Nephron progenitor cell (in vitro differentiated cells): ENCODE measurements around the gene SUFU.

Source experiments
- DNase-seq: peaks from one replicate; pipeline ENCODE4 v3.0.0; 2021
- H3K27ac Mint-ChIP-seq: 2 replicates; pipeline ENCODE4 v1.8.0; 2021; ENCODE audit warnings: mild to moderate bottlenecking, moderate library complexity, mixed read lengths
- H3K27me3 Mint-ChIP-seq: 2 replicates; pipeline ENCODE4 v1.8.0; 2021; ENCODE audit warnings: mild to moderate bottlenecking, low read depth, mixed read lengths; ENCODE audit not compliant: poor library complexity
- H3K36me3 Mint-ChIP-seq: 2 replicates; pipeline ENCODE4 v1.8.0; 2021; ENCODE audit warnings: low read depth, mixed read lengths
- H3K4me1 Mint-ChIP-seq: 2 replicates; pipeline ENCODE4 v1.8.0; 2021; ENCODE audit warnings: mixed read lengths
- H3K4me3 Mint-ChIP-seq: 2 replicates; pipeline ENCODE4 v1.8.0; 2021; ENCODE audit warnings: mild to moderate bottlenecking, moderate library complexity, mixed read lengths
- H3K9me3 Mint-ChIP-seq: 2 replicates; pipeline ENCODE4 v1.8.0; 2021; ENCODE audit warnings: mild to moderate bottlenecking, moderate library complexity, mixed read lengths
- TF ChIP-seq, protein P1 (sequence below): fragments of 200-600 bp; sonication (generic); IDR thresholded peaks from 2 replicates; pipeline ENCODE4 v1.5.0; 2021; ENCODE audit warnings: antibody characterized with exemption

Gene SUFU

DNA sequence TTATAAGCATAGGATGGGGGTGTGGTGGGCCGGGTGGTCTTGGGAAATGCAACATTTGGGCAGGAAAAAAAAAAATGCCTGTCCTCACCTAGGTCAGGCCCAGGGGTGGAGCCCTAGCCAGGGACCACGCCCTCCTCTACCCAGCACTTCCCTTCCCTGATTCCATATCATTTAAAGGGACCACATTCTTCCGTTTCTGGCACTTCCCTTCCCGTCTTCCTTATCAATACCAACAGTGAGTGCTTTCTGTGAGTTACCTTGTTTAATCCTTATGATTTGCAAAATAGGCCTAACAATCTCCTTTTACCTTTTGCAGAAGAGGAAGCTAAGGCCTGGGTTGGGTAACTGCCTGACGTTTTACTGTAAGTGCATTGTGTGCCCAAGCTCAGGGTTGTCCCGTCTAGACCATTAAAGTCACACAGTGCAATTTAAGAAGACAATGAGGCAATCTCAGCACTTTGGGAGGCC lies 35.8 kb upstream of the SUFU start:
- TF ChIP-seq, protein P1, sequence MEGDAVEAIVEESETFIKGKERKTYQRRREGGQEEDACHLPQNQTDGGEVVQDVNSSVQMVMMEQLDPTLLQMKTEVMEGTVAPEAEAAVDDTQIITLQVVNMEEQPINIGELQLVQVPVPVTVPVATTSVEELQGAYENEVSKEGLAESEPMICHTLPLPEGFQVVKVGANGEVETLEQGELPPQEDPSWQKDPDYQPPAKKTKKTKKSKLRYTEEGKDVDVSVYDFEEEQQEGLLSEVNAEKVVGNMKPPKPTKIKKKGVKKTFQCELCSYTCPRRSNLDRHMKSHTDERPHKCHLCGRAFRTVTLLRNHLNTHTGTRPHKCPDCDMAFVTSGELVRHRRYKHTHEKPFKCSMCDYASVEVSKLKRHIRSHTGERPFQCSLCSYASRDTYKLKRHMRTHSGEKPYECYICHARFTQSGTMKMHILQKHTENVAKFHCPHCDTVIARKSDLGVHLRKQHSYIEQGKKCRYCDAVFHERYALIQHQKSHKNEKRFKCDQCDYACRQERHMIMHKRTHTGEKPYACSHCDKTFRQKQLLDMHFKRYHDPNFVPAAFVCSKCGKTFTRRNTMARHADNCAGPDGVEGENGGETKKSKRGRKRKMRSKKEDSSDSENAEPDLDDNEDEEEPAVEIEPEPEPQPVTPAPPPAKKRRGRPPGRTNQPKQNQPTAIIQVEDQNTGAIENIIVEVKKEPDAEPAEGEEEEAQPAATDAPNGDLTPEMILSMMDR: no peak
- Mint-ChIP-seq H3K4me1 (peaks cover 14% of the 10 kb centered on the region), H3K36me3 (no peaks in the 10 kb centered on the region), H3K27me3 (peaks cover 15% of the 10 kb centered on the region), H3K9me3 (no peaks in the 10 kb centered on the region), H3K27ac (peak overlapping the region; percentile 32), H3K4me3 (no peak overlapping the region)
- DNase-seq: no peak

DNA sequence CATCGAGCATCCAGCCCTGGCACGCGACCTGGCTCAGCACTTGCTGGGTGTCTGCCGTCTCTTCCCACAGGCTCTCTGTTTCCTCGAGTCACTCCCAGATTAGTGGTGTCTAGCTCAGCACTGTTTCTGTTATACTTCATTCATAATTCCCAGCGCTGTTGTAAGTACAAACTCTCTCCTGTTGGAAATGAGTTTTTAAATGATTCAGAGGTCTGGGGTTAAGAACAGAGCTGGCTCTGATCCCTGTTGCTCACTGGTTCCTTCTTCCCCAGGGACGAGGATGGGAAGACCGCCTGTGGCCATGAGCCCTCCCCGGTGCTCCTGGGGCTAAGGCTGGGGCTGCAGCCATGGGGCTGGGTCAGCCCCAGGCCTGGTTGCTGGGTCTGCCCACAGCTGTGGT lies 35.1 kb upstream of the SUFU start:
- H3K27me3 Mint-ChIP-seq: peaks cover 8% of the 10 kb centered on the region
- no peaks in the 10 kb centered on the region for H3K36me3 Mint-ChIP-seq
- TF ChIP-seq, protein P1: no peak
- no peak overlapping the region for H3K27ac Mint-ChIP-seq
- H3K4me1 Mint-ChIP-seq: peaks cover 8% of the 10 kb centered on the region
- DNase-seq: no peak
- H3K4me3 Mint-ChIP-seq: no peak overlapping the region
- H3K9me3 Mint-ChIP-seq: no peaks in the 10 kb centered on the region

DNA sequence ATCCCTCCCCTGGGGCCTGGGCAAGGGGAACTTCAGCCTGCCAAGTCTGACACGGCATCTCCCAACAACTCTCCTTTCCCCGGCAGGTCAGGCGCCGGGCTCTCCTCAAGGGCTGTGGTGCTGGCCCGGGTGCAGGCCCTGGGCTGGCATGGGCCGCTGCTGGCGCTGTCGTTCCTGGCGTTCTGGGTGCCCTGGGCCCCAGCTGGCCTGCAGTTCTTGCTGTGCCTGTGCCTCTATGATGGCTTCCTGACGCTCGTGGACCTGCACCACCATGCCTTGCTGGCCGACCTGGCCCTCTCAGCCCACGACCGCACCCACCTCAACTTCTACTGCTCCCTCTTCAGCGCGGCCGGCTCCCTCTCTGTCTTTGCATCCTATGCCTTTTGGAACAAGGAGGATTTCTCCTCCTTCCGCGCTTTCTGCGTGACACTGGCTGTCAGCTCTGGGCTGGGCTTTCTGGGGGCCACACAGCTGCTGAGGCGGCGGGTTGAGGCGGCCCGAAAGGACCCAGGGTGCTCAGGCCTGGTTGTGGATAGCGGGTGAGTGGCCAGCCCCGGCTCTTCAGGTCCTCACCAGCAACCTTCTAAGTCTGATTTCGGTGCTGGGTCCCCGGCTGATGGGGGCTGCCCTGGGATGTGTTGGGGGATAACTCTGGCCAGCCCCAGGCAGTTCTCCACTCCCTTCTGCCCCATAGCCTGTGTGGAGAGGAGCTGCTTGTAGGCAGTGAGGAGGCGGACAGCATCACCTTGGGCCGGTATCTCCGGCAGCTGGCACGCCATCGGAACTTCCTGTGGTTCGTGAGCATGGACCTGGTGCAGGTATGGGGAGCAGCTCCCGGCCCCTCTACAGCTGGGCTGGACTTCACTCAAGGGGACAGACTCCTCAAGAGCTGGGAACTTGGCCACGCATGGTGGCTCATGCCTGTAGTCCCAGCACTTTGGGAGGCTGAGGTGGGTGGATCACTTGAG lies 32.9 kb upstream of the SUFU start:
- TF ChIP-seq, protein P1: no peak
- Mint-ChIP-seq H3K4me1 (peaks cover 5% of the 10 kb centered on the region), H3K36me3 (no peaks in the 10 kb centered on the region), H3K4me3 (no peak overlapping the region), H3K27ac (no peak overlapping the region), H3K9me3 (no peaks in the 10 kb centered on the region), H3K27me3 (no peaks in the 10 kb centered on the region)
- DNase-seq: no peak

DNA sequence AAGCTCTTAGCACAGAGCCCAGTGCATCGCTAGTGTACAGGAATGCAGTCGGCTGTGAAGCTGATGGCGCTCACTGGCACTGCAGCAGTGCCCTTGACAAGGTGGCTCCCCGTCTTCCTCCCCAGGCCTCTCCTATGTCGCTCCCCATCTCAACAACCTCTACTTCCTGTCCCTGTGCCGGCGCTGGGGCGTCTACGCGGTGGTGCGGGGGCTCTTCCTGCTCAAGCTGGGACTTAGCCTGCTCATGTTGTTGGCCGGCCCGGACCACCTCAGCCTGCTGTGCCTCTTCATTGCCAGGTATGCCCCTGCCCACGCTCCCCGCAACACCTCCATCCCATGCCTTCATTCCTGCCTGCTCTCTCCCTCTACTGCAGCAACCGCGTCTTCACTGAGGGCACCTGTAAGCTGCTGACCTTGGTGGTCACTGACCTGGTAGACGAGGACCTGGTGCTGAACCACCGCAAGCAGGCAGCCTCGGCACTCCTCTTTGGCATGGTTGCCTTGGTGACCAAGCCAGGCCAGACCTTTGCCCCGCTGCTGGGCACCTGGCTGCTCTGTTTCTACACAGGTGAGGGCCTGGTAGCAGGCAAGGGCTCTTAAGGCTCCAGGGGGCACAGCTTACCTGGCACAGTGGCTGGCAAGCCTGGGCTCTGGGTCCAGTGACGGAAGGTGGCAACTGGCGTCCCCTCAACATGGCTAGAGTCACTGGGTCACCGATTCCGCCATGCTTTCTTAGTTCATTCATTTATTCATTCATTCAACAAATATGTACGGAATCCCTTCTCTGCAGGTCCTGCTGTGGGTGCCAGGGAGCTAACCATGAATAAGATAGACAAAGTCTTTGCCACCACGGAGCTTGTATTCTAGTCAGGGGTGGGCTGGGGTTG lies 30.1 kb upstream of the SUFU start:
- no peaks in the 10 kb centered on the region for H3K27me3 Mint-ChIP-seq
- peaks cover under 1% of the 10 kb centered on the region for H3K36me3 Mint-ChIP-seq
- TF ChIP-seq, protein P1: no peak
- no peaks in the 10 kb centered on the region for H3K9me3 Mint-ChIP-seq
- H3K4me1 Mint-ChIP-seq: peaks cover 5% of the 10 kb centered on the region
- no peak overlapping the region for H3K27ac Mint-ChIP-seq
- H3K4me3 Mint-ChIP-seq: no peak overlapping the region
- no peak for DNase-seq

DNA sequence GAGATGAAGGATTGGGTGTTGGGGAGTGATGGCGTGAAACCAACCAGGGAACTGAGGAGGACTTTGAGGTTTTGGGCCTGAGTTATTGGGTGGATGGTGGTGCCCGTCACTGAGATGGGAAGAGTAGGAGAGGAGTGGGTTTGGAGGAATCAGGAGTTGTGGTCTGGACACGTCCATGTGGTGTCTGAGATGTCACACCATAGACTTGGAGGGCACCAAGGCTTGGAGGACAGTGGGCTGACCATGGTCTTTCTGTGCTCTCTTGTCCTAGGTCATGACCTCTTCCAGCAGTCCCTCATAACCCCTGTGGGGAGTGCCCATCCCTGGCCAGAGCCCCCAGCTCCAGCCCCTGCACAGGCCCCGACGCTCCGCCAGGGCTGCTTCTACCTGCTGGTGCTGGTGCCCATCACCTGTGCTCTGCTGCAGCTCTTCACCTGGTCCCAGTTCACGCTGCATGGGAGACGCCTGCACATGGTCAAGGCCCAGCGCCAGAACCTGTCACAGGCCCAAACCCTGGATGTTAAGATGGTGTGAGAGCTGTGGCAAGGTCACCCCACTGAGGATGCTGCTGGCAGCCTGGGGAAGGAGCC lies 28.2 kb upstream of the SUFU start:
- no peak overlapping the region for H3K27ac Mint-ChIP-seq
- H3K9me3 Mint-ChIP-seq: no peaks in the 10 kb centered on the region
- TF ChIP-seq, protein P1: no peak
- no peak overlapping the region for H3K4me3 Mint-ChIP-seq
- DNase-seq: no peak
- H3K4me1 Mint-ChIP-seq: no peaks in the 10 kb centered on the region
- no peaks in the 10 kb centered on the region for H3K27me3 Mint-ChIP-seq
- H3K36me3 Mint-ChIP-seq: peaks cover 5% of the 10 kb centered on the region
